Neural crest cell (in vitro differentiated cells): ENCODE results near the gene TMC7. TPM values are rescaled to one million over a fixed set of nuclear protein-coding genes. Genes with fewer than 3 reads are reported as not detected.

Experiments used
- DNase-seq: peaks from one replicate; pipeline ENCODE4 v3.0.0; 2021; ENCODE audit warnings: low read depth, mixed read lengths, low spot score
- H3K27ac Mint-ChIP-seq: one replicate; pipeline ENCODE4 v1.8.0; 2021; ENCODE audit warnings: mild to moderate bottlenecking, mixed read lengths; ENCODE audit not compliant: unreplicated experiment
- H3K27me3 Mint-ChIP-seq: 2 replicates; pipeline ENCODE4 v1.8.0; 2021; ENCODE audit warnings: low read depth, mild to moderate bottlenecking, mixed read lengths
- H3K36me3 Mint-ChIP-seq: 2 replicates; pipeline ENCODE4 v1.8.0; 2021; ENCODE audit warnings: low read depth, mild to moderate bottlenecking, mixed read lengths
- H3K4me1 Mint-ChIP-seq: 2 replicates; pipeline ENCODE4 v1.8.0; 2021; ENCODE audit warnings: mixed read lengths
- H3K4me3 Mint-ChIP-seq: one replicate; pipeline ENCODE4 v1.8.0; 2021; ENCODE audit warnings: mild to moderate bottlenecking, mixed read lengths
- H3K9me3 Mint-ChIP-seq: 2 replicates; pipeline ENCODE4 v1.8.0; 2021; ENCODE audit warnings: mixed read lengths
- total RNA-seq: library from RNA; stranded (reverse); gene quantifications from 2 replicates; pipeline ENCODE4 v1.2.1, GENCODE V29; 2021
- TF ChIP-seq, protein P1 (sequence below): fragments of 200-600 bp; sonication (generic); conservative IDR thresholded peaks from 2 replicates; pipeline ENCODE4 v1.5.0; 2021; ENCODE audit warnings: antibody characterized with exemption, mild to moderate bottlenecking

TMC7 gene
- total RNA-seq, 1 donor from 2014 or later, result 3.9 TPM

DNA sequence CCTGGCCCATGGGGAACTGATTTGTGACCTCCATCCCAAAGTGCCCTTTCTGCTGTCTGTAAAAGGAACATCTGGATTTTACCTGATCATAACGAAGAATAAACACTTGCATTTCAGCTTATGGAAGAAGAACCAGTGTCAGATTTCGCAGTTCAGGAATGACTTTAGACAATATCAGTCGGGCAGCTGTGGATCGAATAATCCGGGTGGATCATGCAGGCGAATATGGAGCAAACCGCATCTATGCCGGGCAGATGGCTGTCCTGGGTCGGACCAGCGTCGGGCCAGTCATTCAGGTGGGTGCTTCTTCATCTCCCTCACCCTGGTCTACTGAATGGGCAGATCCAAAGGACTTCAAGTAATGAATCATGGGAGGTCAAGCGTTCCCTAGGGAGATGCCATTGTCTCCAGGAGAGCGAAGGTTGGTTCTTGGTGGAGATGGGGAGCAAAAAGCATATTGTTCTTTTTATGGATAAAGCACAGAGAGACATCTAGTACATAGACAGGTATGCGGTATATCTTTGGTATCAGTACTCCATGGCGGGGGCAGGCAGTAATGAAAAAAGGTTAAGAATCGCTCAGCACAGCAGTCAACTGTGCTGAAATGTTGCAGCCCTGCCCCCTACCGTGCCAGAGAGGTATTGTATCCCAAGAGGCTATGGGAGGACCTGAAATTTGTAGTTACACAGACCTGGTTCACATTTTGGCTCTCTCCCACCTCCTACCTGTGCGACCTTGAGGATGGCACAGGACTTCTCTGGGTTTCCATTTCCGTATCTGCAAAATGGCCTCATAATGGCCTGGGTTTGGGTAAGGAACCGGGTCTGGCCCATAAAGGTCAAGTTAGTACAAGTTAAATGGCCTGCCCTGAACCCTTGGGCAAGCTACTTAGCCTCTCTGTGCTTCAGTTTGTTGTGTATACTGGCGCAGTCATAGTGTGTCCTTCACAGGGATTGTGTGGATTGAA is 88.4 kb downstream of the TMC7 start:
- Mint-ChIP-seq H3K4me3 (peak overlapping the region; percentile 74), H3K9me3 (no peaks in the 10 kb centered on the region), H3K27me3 (no peaks in the 10 kb centered on the region), H3K27ac (no peak overlapping the region), H3K4me1 (peaks cover 8% of the 10 kb centered on the region), H3K36me3 (peaks cover 12% of the 10 kb centered on the region)
- TF ChIP-seq, protein P1, sequence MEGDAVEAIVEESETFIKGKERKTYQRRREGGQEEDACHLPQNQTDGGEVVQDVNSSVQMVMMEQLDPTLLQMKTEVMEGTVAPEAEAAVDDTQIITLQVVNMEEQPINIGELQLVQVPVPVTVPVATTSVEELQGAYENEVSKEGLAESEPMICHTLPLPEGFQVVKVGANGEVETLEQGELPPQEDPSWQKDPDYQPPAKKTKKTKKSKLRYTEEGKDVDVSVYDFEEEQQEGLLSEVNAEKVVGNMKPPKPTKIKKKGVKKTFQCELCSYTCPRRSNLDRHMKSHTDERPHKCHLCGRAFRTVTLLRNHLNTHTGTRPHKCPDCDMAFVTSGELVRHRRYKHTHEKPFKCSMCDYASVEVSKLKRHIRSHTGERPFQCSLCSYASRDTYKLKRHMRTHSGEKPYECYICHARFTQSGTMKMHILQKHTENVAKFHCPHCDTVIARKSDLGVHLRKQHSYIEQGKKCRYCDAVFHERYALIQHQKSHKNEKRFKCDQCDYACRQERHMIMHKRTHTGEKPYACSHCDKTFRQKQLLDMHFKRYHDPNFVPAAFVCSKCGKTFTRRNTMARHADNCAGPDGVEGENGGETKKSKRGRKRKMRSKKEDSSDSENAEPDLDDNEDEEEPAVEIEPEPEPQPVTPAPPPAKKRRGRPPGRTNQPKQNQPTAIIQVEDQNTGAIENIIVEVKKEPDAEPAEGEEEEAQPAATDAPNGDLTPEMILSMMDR, result peak; percentile 75
- peak; percentile 59 for DNase-seq

DNA sequence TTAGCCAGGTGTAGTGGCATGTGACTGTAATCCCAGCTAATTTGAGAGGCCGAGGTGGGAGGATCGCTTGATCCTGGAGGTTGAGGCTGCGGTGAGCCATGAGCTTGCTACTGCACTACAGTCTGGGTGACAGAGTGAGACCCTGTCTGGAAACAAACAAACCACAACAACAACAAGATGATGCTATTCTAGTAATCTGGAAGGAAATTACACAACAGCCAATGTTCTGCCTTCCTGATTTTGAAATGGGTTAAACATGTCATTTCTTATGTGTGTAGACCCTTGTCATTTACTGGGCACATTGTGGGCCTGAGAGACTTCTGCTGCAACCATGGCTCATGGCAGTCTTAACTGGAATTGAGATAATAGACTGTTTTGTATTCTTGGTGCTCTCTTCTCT is 89.6 kb downstream of the TMC7 start:
- no peak overlapping the region for H3K27ac Mint-ChIP-seq
- no peak for DNase-seq
- peaks cover 12% of the 10 kb centered on the region for H3K36me3 Mint-ChIP-seq
- H3K4me3 Mint-ChIP-seq, result no peak overlapping the region
- H3K27me3 Mint-ChIP-seq, result no peaks in the 10 kb centered on the region
- H3K9me3 Mint-ChIP-seq, result no peaks in the 10 kb centered on the region
- H3K4me1 Mint-ChIP-seq, result no peaks in the 10 kb centered on the region
- TF ChIP-seq, protein P1, result no peak

- H3K36me3 Mint-ChIP-seq, result peaks cover 15% of the 10 kb centered on the region
- no peaks in the 10 kb centered on the region for H3K9me3 Mint-ChIP-seq
- TF ChIP-seq, protein P1, result no peak
- no peaks in the 10 kb centered on the region for H3K4me1 Mint-ChIP-seq
- no peak for DNase-seq
- no peak overlapping the region for H3K4me3 Mint-ChIP-seq
- no peaks in the 10 kb centered on the region for H3K27me3 Mint-ChIP-seq
- no peak overlapping the region for H3K27ac Mint-ChIP-seq
Measured at GRCh38 chr16:19073863-19074262, 90.1 kb downstream of the TMC7 start.

GRCh38 chr16:19075511-19075910 is 91.8 kb downstream of the TMC7 start:
- H3K36me3 Mint-ChIP-seq, result peaks cover 21% of the 10 kb centered on the region

DNA sequence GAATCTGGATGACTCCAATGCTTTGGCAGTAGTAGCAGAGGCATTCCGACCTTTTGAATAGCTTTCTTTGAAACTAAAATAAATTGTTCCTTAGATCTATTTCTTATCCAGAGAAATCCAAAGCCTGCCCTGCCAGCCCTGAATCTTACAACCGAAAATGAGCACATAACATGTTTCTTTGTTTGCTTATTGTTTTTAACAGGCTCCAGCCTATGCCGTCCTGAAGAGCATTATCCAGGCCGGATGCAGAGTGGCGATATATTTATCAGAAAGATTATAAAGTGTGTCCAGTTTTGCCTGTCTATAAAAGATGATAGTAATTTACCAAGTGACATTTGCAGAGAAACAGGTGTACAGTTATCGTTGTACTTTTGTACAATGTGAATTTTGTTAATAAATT is 94.1 kb downstream of the TMC7 start:
- H3K36me3 Mint-ChIP-seq, result peaks cover 30% of the 10 kb centered on the region
- DNase-seq, result no peak
- H3K4me3 Mint-ChIP-seq, result no peak overlapping the region
- TF ChIP-seq, protein P1, result no peak
- no peaks in the 10 kb centered on the region for H3K4me1 Mint-ChIP-seq
- no peak overlapping the region for H3K27ac Mint-ChIP-seq
- H3K27me3 Mint-ChIP-seq, result no peaks in the 10 kb centered on the region
- no peaks in the 10 kb centered on the region for H3K9me3 Mint-ChIP-seq

More at GRCh38 chr16:19075511-19075910, 91.8 kb downstream of the TMC7 start:
- DNase-seq, result no peak
- Mint-ChIP-seq H3K4me1 (no peaks in the 10 kb centered on the region), H3K27me3 (no peaks in the 10 kb centered on the region), H3K9me3 (no peaks in the 10 kb centered on the region), H3K27ac (no peak overlapping the region), H3K4me3 (no peak overlapping the region)
- TF ChIP-seq, protein P1, result no peak
